GM12878 (cell line): ENCODE measurements around the gene ZBTB9.

Source experiments
- EZH2 ChIP-seq: IDR thresholded peaks from 2 replicates; pipeline ENCODE4 v1.6.1; 2012; ENCODE audit warnings: low read depth, mild to moderate bottlenecking, control low read depth, inconsistent platforms, low read length, borderline replicate concordance; ENCODE audit not compliant: control insufficient read depth
- FOXM1 ChIP-seq: IDR thresholded peaks from 2 replicates; pipeline ENCODE4 v1.6.1; 2012; ENCODE audit warnings: low read depth, mild to moderate bottlenecking, inconsistent platforms, low read length, moderate library complexity
- JUND ChIP-seq: IDR thresholded peaks from 2 replicates; pipeline ENCODE4 v1.6.1; 2012; ENCODE audit warnings: low read depth, mild to moderate bottlenecking, low read length, improper control_type of control experiment, moderate library complexity
- POLR2A ChIP-seq: IDR thresholded peaks from 2 replicates; pipeline ENCODE4 v1.6.1; 2011; ENCODE audit warnings: low read depth, mild to moderate bottlenecking, low read length
- TAF1 ChIP-seq: IDR thresholded peaks from 2 replicates; pipeline ENCODE4 v1.6.1; 2011; ENCODE audit warnings: mild to moderate bottlenecking, low read depth, low read length, borderline replicate concordance
- TCF12 ChIP-seq: IDR thresholded peaks from 2 replicates; pipeline ENCODE4 v1.6.1; 2011; ENCODE audit warnings: low read depth, mild to moderate bottlenecking, low read length
- ZNF274 ChIP-seq: IDR thresholded peaks from one replicate; pipeline ENCODE4 v1.8.0; 2011; ENCODE audit not compliant: insufficient read length, insufficient read depth
- TF ChIP-seq, protein P1 (sequence below), 3 experiments: IDR thresholded peaks in 2 of 3; conservative IDR thresholded peaks in 1 of 3; 2 replicates each; pipeline ENCODE4 v1.5.1; 2011; ENCODE audit warnings: low read depth in 3 of 3, low read length in 3 of 3, mild to moderate bottlenecking in 3 of 3, control low read depth in 2 of 3, moderate library complexity in 2 of 3, inconsistent platforms in 1 of 3, mixed read lengths in 1 of 3; ENCODE audit not compliant: control insufficient read depth in 2 of 3, insufficient read depth in 1 of 3; ENCODE audit errors: extremely low read depth in 1 of 3
- TF ChIP-seq, protein P2 (sequence below): IDR thresholded peaks from 2 replicates; pipeline ENCODE4 v1.6.1; 2011; ENCODE audit warnings: low read depth, low read length, improper control_type of control experiment, borderline replicate concordance
- TF ChIP-seq, protein P3 (sequence below): IDR thresholded peaks from 2 replicates; pipeline ENCODE4 v1.6.1; 2012; ENCODE audit warnings: low read depth, low read length, improper control_type of control experiment
- TF ChIP-seq, protein P4 (sequence below): fragments of 450-650 bp; formaldehyde crosslinking; IDR thresholded peaks from 2 replicates; pipeline ENCODE4 v1.4.0; 2022; ENCODE audit warnings: mild to moderate bottlenecking, moderate library complexity

DNA sequence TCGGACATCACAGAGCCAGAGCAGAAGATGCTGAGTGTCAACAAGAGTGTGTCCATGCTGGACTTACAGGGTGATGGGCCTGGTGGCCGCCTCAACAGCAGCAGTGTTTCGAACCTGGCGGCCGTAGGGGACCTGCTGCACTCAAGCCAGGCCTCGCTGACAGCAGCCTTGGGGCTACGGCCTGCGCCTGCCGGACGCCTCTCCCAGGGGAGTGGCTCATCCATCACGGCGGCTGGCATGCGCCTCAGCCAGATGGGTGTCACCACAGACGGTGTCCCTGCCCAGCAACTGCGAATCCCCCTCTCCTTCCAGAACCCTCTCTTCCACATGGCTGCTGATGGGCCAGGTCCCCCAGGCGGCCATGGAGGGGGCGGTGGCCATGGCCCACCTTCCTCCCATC, 11.4 kb upstream of the ZBTB9 start:
- TF ChIP-seq TCF12 (no peak), POLR2A (no peak), FOXM1 (no peak), JUND (no peak), TAF1 (no peak), ZNF274 (no peak), EZH2 (no peak)
- TF ChIP-seq, protein P1, sequence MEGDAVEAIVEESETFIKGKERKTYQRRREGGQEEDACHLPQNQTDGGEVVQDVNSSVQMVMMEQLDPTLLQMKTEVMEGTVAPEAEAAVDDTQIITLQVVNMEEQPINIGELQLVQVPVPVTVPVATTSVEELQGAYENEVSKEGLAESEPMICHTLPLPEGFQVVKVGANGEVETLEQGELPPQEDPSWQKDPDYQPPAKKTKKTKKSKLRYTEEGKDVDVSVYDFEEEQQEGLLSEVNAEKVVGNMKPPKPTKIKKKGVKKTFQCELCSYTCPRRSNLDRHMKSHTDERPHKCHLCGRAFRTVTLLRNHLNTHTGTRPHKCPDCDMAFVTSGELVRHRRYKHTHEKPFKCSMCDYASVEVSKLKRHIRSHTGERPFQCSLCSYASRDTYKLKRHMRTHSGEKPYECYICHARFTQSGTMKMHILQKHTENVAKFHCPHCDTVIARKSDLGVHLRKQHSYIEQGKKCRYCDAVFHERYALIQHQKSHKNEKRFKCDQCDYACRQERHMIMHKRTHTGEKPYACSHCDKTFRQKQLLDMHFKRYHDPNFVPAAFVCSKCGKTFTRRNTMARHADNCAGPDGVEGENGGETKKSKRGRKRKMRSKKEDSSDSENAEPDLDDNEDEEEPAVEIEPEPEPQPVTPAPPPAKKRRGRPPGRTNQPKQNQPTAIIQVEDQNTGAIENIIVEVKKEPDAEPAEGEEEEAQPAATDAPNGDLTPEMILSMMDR (IDR thresholded peaks at IDR 0.05 in 2 of 3, conservative IDR thresholded peaks at IDR 0.05 in 1 of 3; ENCODE audit: control insufficient read depth in 2 of 3, extremely low read depth in 1 of 3, insufficient read depth in 1 of 3, low read depth in 3 of 3, low read length in 3 of 3): no peak
- TF ChIP-seq, protein P2, sequence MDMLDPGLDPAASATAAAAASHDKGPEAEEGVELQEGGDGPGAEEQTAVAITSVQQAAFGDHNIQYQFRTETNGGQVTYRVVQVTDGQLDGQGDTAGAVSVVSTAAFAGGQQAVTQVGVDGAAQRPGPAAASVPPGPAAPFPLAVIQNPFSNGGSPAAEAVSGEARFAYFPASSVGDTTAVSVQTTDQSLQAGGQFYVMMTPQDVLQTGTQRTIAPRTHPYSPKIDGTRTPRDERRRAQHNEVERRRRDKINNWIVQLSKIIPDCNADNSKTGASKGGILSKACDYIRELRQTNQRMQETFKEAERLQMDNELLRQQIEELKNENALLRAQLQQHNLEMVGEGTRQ: no peak
- TF ChIP-seq, protein P3, sequence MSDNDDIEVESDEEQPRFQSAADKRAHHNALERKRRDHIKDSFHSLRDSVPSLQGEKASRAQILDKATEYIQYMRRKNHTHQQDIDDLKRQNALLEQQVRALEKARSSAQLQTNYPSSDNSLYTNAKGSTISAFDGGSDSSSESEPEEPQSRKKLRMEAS: no peak
- TF ChIP-seq, protein P4, sequence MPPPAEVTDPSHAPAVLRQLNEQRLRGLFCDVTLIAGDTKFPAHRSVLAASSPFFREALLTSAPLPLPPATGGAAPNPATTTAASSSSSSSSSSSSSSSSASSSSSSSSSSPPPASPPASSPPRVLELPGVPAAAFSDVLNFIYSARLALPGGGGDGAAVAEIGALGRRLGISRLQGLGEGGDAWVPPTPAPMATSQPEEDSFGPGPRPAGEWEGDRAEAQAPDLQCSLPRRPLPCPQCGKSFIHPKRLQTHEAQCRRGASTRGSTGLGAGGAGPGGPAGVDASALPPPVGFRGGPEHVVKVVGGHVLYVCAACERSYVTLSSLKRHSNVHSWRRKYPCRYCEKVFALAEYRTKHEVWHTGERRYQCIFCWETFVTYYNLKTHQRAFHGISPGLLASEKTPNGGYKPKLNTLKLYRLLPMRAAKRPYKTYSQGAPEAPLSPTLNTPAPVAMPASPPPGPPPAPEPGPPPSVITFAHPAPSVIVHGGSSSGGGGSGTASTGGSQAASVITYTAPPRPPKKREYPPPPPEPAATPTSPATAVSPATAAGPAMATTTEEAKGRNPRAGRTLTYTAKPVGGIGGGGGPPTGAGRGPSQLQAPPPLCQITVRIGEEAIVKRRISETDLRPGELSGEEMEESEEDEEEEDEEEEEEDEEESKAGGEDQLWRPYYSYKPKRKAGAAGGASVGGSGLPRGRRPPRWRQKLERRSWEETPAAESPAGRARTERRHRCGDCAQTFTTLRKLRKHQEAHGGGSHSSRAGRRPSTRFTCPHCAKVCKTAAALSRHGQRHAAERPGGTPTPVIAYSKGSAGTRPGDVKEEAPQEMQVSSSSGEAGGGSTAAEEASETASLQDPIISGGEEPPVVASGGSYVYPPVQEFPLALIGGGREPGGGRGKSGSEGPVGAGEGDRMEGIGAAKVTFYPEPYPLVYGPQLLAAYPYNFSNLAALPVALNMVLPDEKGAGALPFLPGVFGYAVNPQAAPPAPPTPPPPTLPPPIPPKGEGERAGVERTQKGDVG (CRISPR knock-in tag): no peak
